Measurements from ENCODE around the gene GSTM2.

Gene GSTM2

GRCh38 chr1:109716570-109717090, 48.8 kb downstream of the GSTM2 start:
- peaks cover 3% of the 10 kb centered on the region for H3K4me1 Mint-ChIP-seq

GRCh38 chr1:109717729-109718128, 49.9 kb downstream of the GSTM2 start:
- Mint-ChIP-seq H3K36me3 (peaks cover 2% of the 10 kb centered on the region), H3K27ac (no peak overlapping the region), H3K9me3 (no peaks in the 10 kb centered on the region), H3K4me1 (no peaks in the 10 kb centered on the region), H3K4me3 (no peak overlapping the region), H3K27me3 (peaks cover 17% of the 10 kb centered on the region)
- DNase-seq (ENCODE audit: low spot score in 2 of 2) (no peak), ATAC-seq (ENCODE audit: low read depth) (no peak)

More at GRCh38 chr1:109716570-109717090, 48.8 kb downstream of the GSTM2 start:
- DNase-seq (ENCODE audit: low spot score in 2 of 2) (no peak), ATAC-seq (ENCODE audit: low read depth) (no peak)
- Mint-ChIP-seq H3K9me3 (no peaks in the 10 kb centered on the region), H3K4me3 (no peak overlapping the region), H3K36me3 (peaks cover 2% of the 10 kb centered on the region), H3K27me3 (peaks cover 18% of the 10 kb centered on the region), H3K27ac (no peak overlapping the region)

GRCh38 chr1:109718495-109718894, 50.6 kb downstream of the GSTM2 start:
- no peak overlapping the region for H3K27ac Mint-ChIP-seq
- H3K27me3 Mint-ChIP-seq = peaks cover 15% of the 10 kb centered on the region
- H3K36me3 Mint-ChIP-seq = peaks cover 2% of the 10 kb centered on the region
- no peaks in the 10 kb centered on the region for H3K4me1 Mint-ChIP-seq
- no peaks in the 10 kb centered on the region for H3K9me3 Mint-ChIP-seq
- ATAC-seq (ENCODE audit: low read depth) (no peak), DNase-seq (ENCODE audit: low spot score in 2 of 2) (no peak)
- H3K4me3 Mint-ChIP-seq = no peak overlapping the region

- no peak overlapping the region for H3K27ac Mint-ChIP-seq
These were observed 51.5 kb downstream of the GSTM2 start for GRCh38 chr1:109719337-109719837.

GRCh38 chr1:109721042-109721441, 53.2 kb downstream of the GSTM2 start:
- ATAC-seq (ENCODE audit: low read depth) = no peak
- peaks cover 2% of the 10 kb centered on the region for H3K36me3 Mint-ChIP-seq

More at GRCh38 chr1:109719337-109719837, 51.5 kb downstream of the GSTM2 start:
- no peak overlapping the region for H3K4me3 Mint-ChIP-seq
- no peaks in the 10 kb centered on the region for H3K4me1 Mint-ChIP-seq
- H3K9me3 Mint-ChIP-seq = no peaks in the 10 kb centered on the region
- peaks cover 10% of the 10 kb centered on the region for H3K27me3 Mint-ChIP-seq
- DNase-seq (ENCODE audit: low spot score in 2 of 2) (no peak), ATAC-seq (ENCODE audit: low read depth) (no peak)
- peaks cover 2% of the 10 kb centered on the region for H3K36me3 Mint-ChIP-seq

GRCh38 chr1:109721971-109722370, 54.1 kb downstream of the GSTM2 start:
- peaks cover 10% of the 10 kb centered on the region for H3K27me3 Mint-ChIP-seq

More at GRCh38 chr1:109721042-109721441, 53.2 kb downstream of the GSTM2 start:
- Mint-ChIP-seq H3K9me3 (no peaks in the 10 kb centered on the region), H3K4me1 (no peaks in the 10 kb centered on the region), H3K4me3 (no peak overlapping the region), H3K27me3 (peaks cover 11% of the 10 kb centered on the region), H3K27ac (no peak overlapping the region)
- no peak for DNase-seq (ENCODE audit: low spot score in 2 of 2)

GRCh38 chr1:109722908-109723691, 55.2 kb downstream of the GSTM2 start:
- ATAC-seq (ENCODE audit: low read depth) = no peak
- Mint-ChIP-seq H3K27ac (no peak overlapping the region), H3K4me1 (no peaks in the 10 kb centered on the region), H3K36me3 (no peaks in the 10 kb centered on the region), H3K4me3 (no peak overlapping the region), H3K9me3 (no peaks in the 10 kb centered on the region), H3K27me3 (peaks cover 7% of the 10 kb centered on the region)
- no peak for DNase-seq (ENCODE audit: low spot score in 2 of 2)

More at GRCh38 chr1:109721971-109722370, 54.1 kb downstream of the GSTM2 start:
- Mint-ChIP-seq H3K36me3 (peaks cover 2% of the 10 kb centered on the region), H3K4me1 (no peaks in the 10 kb centered on the region), H3K9me3 (no peaks in the 10 kb centered on the region), H3K27ac (no peak overlapping the region), H3K4me3 (no peak overlapping the region)
- no peak for ATAC-seq (ENCODE audit: low read depth)
- DNase-seq (ENCODE audit: low spot score in 2 of 2) = no peak

All from memory B cell (primary cell).